Ovary (tissue), 9 donors: ENCODE measurements around the gene RERE. TPM values are rescaled to one million over a fixed set of nuclear protein-coding genes. Genes with fewer than 3 reads are reported as not detected.

Source experiments
- DNase-seq, 5 donors: peaks; one replicate each; pipeline ENCODE4 v3.0.0-alpha.2; 2019 to 2020
- H3K27ac ChIP-seq, 2 donors: fragments of 200-600 bp; one replicate each; pipeline versions ENCODE4 v1.5.1 to v1.8.0; 2019 to 2022
- H3K27me3 ChIP-seq: fragments of 200-600 bp; one replicate; pipeline ENCODE4 v1.8.0; 2022
- H3K36me3 ChIP-seq: fragments of 200-600 bp; sonication (generic); one replicate; pipeline ENCODE4 v1.5.1; 2019
- H3K4me1 ChIP-seq: one replicate; pipeline ENCODE4 v1.8.1; 2013; ENCODE audit warnings: mild to moderate bottlenecking, moderate library complexity; ENCODE audit not compliant: insufficient read depth
- H3K4me3 ChIP-seq: fragments of 200-600 bp; sonication (generic); one replicate; pipeline ENCODE4 v1.5.1; 2017
- H3K9me3 ChIP-seq, 2 donors: fragments of 200-600 bp in 1 of 2; sonication (generic) in 1 of 2; one replicate each; pipeline versions ENCODE4 v1.5.1 to v1.8.1; 2013 to 2019; ENCODE audit warnings: mild to moderate bottlenecking in 1 of 2, moderate library complexity in 1 of 2
- EP300 ChIP-seq: sonication (generic); formaldehyde crosslinking; IDR thresholded peaks from one replicate; pipeline ENCODE4 v1.6.1; 2017; ENCODE audit warnings: antibody characterized with exemption
- POLR2A ChIP-seq: fragments of 450-650 bp; IDR thresholded peaks from one replicate; pipeline ENCODE4 v1.6.1; 2017; ENCODE audit warnings: antibody characterized with exemption, mild to moderate bottlenecking, moderate library complexity
- WGBS, 3 donors: extraction: QIAGEN DNeasy Blood & Tissue Kit in 1 of 3; methylation state at CpG; one replicate each; pipeline versions ENCODE4 v1.1.5 to v1.1.7; 2013 to 2017; 5-methylcytosine and 5-hydroxymethylcytosine counted together
- intact Hi-C, 4 donors: fragments of 100-400 bp; cut with DNase I; formaldehyde crosslinking; loops; one replicate each; pipeline versions ENCODE4 v1.11.0 to v1.15.1; 2022 to 2023
- polyA plus RNA-seq, 2 donors: library from polyadenylated mRNA; stranded (reverse); fragments of 200-250 nt in 1 of 2; fragments of 350-450 nt in 1 of 2; fragmentation: Illumina TruSeq in 1 of 2; extraction: RNeasy Lipid Tissue Mini Kit (QIAGEN cat#74804) in 1 of 2; gene quantifications; one replicate each; pipeline ENCODE4 v1.2.3, GENCODE V29; 2013 to 2014
- total RNA-seq, 7 donors: library from RNA; depleted of rRNA in 2 of 7; stranded (reverse); fragments of >200 nt in 2 of 7; fragmentation: NEBNext Ultra II Directional in 3 of 7; extraction: Animal tissue kit (Norgen Biotek cat#: 25700) in 3 of 7; gene quantifications; one replicate each; pipeline versions ENCODE4 v1.1.0 to v1.2.4, GENCODE V29; 2016 to 2023
- TF ChIP-seq, protein P1 (sequence below), 3 donors: fragments of 450-650 bp in 2 of 3; fragments of 200-600 bp in 1 of 3; IDR thresholded peaks; one replicate each; pipeline versions ENCODE4 v1.5.1 to v1.8.0; 2016 to 2022; ENCODE audit warnings: antibody characterized with exemption in 3 of 3, mild to moderate bottlenecking in 1 of 3
- donor health status: DM: no; HTN: no; CAD: no; lungs with moderate emphysema.
- donor health status: DM: no; HTN: no; CAD: no.
- donor health status: Bipolar disorder and iron deficiency.
- donor health status: DM: yes; HTN: yes; CAD: no.
- donor health status: DM: no; HTN: no; CAD: no.
- donor health status: DM: yes; HTN: yes; CAD: no.

RERE gene
- total and polyA plus RNA-seq, 9 donors, result 36.7 to 119 (median 114) TPM

DNA sequence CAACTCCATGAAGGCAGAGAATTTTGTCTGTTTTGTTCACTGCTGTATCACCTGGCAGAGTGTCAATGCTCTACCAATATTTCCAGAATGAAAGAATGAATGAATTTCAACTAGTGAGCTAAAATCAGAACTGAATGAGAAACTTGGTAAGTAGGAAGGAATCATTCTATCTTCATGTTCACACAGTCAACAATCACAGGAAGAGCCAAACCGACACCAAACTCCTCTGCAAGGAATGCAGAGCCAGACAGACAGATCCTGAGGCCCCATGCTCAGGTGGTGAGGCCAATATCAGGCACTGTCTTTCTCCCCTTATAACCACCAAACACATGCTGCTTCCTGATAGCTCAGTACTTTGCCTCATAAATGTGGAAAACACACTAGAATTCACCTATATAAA is 360.4 kb downstream of the RERE start:
- H3K27me3 ChIP-seq, result no peaks in the 10 kb centered on the region
- no peak overlapping the region for H3K27ac ChIP-seq
- H3K9me3 ChIP-seq, result no peaks in the 10 kb centered on the region
- no peak overlapping the region for H3K4me3 ChIP-seq
- no peak for DNase-seq
- peaks cover 12% of the 10 kb centered on the region for H3K4me1 ChIP-seq
- intact Hi-C loops, result loop anchor here in 1 of 4 donors (5.0 kb wide), 1 partner anchor 1725 kb away; no protein-coding TSS in a partner anchor
- 57 to 66% (median 60%) methylated on average over 1 of the region's 1 CpG for WGBS, 3 donors
- H3K36me3 ChIP-seq, result no peaks in the 10 kb centered on the region
- no peak for TF ChIP-seq EP300

DNA sequence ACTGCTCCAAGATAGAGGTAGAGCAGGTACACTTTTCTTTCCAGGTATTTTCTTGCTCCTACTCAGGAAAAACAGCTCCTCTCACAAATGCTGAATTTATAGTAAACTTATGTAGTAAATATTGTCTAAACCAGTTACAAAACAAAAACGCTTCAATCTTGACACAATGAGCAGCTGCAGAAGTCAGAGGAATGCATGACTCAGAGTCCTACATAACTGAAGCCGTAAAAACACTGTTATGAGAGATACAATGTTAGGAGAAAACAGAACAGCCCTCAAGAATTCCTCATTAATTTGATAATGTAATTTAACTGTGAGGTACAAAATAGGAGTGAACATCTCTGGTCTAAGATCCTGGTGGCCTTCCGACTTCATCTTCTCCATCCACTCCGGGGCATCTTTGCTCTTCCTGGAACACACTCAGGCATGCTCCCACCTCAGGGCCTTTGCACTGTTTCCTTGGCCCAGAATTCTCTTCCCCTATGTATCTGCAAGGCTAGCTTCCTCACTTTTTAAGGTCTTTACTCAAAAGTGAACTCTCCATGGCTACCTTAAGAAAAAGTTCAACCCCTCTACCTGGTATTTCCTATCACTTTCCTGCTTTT is 361.0 kb downstream of the RERE start:
- H3K27ac ChIP-seq, result peak overlapping the region in 1 of 2 donors; percentile 6
- no peaks in the 10 kb centered on the region for H3K9me3 ChIP-seq
- no peaks in the 10 kb centered on the region for H3K36me3 ChIP-seq
- intact Hi-C loops, result loop anchor here in 1 of 4 donors (5.0 kb wide), 1 partner anchor 1724 kb away; no protein-coding TSS in a partner anchor
- H3K4me3 ChIP-seq, result no peak overlapping the region
- DNase-seq, result no peak
- peaks cover 12% of the 10 kb centered on the region for H3K4me1 ChIP-seq
- H3K27me3 ChIP-seq, result no peaks in the 10 kb centered on the region
- TF ChIP-seq, protein P1, sequence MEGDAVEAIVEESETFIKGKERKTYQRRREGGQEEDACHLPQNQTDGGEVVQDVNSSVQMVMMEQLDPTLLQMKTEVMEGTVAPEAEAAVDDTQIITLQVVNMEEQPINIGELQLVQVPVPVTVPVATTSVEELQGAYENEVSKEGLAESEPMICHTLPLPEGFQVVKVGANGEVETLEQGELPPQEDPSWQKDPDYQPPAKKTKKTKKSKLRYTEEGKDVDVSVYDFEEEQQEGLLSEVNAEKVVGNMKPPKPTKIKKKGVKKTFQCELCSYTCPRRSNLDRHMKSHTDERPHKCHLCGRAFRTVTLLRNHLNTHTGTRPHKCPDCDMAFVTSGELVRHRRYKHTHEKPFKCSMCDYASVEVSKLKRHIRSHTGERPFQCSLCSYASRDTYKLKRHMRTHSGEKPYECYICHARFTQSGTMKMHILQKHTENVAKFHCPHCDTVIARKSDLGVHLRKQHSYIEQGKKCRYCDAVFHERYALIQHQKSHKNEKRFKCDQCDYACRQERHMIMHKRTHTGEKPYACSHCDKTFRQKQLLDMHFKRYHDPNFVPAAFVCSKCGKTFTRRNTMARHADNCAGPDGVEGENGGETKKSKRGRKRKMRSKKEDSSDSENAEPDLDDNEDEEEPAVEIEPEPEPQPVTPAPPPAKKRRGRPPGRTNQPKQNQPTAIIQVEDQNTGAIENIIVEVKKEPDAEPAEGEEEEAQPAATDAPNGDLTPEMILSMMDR (IDR thresholded peaks at IDR 0.05), result no peak
- TF ChIP-seq EP300 (no peak), POLR2A (no peak)
- 10 to 16% (median 12%) methylated on average over 4 of the region's 4 CpGs for WGBS, 3 donors

DNA sequence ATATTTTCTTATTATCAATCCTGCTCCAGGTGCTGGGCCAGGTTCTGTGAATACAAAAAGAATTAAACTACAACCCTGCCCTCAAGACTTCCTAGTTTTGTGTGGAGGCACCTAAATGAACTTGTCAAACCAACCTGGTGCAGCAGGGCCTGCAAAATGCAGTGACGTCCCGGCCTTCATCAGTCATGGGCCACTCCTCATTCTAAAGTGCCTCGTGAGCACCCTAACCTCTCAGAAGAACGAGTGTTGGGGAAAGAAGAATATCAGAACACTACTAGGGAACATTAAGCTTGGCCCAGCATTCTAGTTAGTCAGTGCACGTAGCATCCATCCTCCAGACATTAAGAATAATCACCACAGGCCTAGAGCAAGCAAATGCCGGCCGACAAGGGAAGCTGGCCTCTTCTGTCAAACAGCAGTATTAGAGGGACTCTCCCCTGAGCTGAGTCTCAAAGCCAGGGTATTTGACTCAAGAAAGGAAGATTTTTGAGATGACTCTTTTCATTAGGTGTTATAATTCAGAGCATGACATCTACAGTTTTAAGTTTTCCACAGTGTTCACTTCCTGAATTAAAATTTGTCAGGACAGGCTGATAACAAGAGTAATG is 361.6 kb downstream of the RERE start:
- 53 to 68% (median 56%) methylated on average over 7 of the region's 7 CpGs for WGBS, 3 donors
- no peak for DNase-seq
- H3K4me3 ChIP-seq, result no peak overlapping the region
- H3K36me3 ChIP-seq, result no peaks in the 10 kb centered on the region
- H3K4me1 ChIP-seq, result peaks cover 11% of the 10 kb centered on the region
- no peaks in the 10 kb centered on the region for H3K9me3 ChIP-seq
- no peaks in the 10 kb centered on the region for H3K27me3 ChIP-seq
- intact Hi-C loops, result loop anchor here in 1 of 4 donors (5.0 kb wide), 1 partner anchor 1724 kb away; no protein-coding TSS in a partner anchor
- TF ChIP-seq POLR2A, result no peak
- TF ChIP-seq, protein P1 (IDR thresholded peaks at IDR 0.05), result no peak
- TF ChIP-seq EP300, result no peak
- peak overlapping the region in 1 of 2 donors; percentile 6 for H3K27ac ChIP-seq

DNA sequence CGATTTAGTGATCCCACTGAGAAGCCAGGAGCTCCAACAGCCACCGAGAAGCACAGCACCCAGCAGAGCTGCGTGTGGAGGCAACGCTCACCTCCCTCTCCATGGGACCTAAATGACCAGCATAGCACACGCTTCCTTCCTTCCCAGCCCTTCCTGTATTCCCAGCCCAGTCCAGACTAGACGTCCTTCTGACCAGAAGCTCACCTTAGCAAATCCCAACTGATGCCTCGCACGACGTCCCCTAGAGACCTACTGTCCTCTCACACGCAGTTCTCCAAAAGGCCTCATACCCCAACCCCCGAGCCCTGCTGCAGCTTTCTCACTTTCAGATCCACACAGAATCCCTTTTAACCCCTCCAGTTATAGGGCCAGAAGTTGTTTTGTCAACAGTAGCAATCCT is 367.1 kb downstream of the RERE start:
- Histone ChIP-seq H3K36me3 (no peaks in the 10 kb centered on the region), H3K4me3 (no peak overlapping the region), H3K9me3 (no peaks in the 10 kb centered on the region), H3K27ac (no peak overlapping the region), H3K27me3 (no peaks in the 10 kb centered on the region), H3K4me1 (peaks cover 7% of the 10 kb centered on the region)
- 90 to 96% (median 93%) methylated on average over 11 of the region's 11 CpGs for WGBS, 3 donors
- TF ChIP-seq POLR2A, result no peak
- TF ChIP-seq, protein P1 (IDR thresholded peaks at IDR 0.05), result no peak
- no peak for TF ChIP-seq EP300
- intact Hi-C loops, result no loop called here
- DNase-seq, result no peak
